Measurements from ENCODE around the gene PCBP3. TPM values are rescaled to one million over a fixed set of nuclear protein-coding genes. Genes with fewer than 3 reads are reported as not detected.

The PCBP3 gene
- total RNA-seq, 2 experiments from 2014 or later: 3.4 to 3.8 TPM

DNA sequence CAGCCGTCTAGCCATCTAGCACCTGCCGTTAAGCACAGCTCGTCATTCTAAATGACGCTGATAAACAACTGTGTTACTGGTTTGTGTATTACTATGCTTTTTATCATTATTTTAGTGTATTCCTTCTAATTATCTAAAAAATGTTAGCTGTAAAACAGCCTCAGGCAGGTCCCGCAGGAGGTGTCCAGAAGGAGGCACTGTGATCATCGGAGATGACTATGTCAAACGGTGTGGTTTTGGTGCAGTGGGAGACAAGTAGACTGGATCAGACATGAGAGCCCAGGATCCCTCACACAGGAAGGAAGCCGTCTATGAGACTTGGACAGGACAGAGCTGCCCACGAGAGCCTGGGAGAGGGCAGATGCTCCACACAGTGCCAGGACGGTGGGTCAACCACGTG lies 282.8 kb downstream of the PCBP3 start:
- H3K27ac Mint-ChIP-seq: no peak overlapping the region
- no peak for ATAC-seq (ENCODE audit: poor library complexity)
- CTCF ChIA-PET: no interaction called here

DNA sequence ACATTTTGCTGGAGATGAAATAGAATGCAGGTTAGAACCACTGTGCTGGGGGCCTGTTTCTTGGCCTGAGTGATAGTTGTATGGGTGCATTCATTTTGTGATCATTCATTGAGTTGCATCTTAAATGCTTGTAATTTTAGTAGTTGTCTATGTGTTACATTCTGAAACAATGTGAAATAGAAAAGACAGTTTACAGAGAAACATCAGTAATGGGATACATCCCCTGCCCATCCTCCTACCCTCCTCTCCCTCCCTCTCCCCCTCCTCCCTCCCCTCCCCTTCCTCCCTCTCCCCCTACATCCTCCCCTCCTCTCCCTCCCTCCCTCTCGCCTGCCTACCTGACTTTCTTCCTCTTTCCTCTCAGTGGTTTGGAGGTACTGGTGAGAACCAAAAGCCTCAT lies 283.5 kb downstream of the PCBP3 start:
- peaks cover 1% of the 10 kb centered on the region for H3K4me1 Mint-ChIP-seq (ENCODE audit: low read depth)
- no peak overlapping the region for H3K4me3 Mint-ChIP-seq
- TF ChIP-seq, protein P1, sequence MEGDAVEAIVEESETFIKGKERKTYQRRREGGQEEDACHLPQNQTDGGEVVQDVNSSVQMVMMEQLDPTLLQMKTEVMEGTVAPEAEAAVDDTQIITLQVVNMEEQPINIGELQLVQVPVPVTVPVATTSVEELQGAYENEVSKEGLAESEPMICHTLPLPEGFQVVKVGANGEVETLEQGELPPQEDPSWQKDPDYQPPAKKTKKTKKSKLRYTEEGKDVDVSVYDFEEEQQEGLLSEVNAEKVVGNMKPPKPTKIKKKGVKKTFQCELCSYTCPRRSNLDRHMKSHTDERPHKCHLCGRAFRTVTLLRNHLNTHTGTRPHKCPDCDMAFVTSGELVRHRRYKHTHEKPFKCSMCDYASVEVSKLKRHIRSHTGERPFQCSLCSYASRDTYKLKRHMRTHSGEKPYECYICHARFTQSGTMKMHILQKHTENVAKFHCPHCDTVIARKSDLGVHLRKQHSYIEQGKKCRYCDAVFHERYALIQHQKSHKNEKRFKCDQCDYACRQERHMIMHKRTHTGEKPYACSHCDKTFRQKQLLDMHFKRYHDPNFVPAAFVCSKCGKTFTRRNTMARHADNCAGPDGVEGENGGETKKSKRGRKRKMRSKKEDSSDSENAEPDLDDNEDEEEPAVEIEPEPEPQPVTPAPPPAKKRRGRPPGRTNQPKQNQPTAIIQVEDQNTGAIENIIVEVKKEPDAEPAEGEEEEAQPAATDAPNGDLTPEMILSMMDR (IDR thresholded peaks at IDR 0.05): no peak
- H3K4me3 ChIP-seq (ENCODE audit: low read length): no peak overlapping the region
- H3K27ac ChIP-seq (ENCODE audit: low read depth in 1 of 2, low read length in 2 of 2): no peak overlapping the region
- intact Hi-C loops (cut with DNase I, micrococcal nuclease): loop anchor here in 1 of 2 experiments (10.0 kb wide), 1 partner anchor 372 kb away; no protein-coding TSS in a partner anchor
- no peaks in the 10 kb centered on the region for H3K27me3 Mint-ChIP-seq
- H3K9me3 ChIP-seq (ENCODE audit: control insufficient read depth in 1 of 2, insufficient read depth in 1 of 2, low read length in 2 of 2): peaks cover 0 to 16% of the 10 kb centered on the region in 2 experiments
- ChIA-PET POLR2A (no interaction called here), CTCF (no interaction called here)
- no peaks in the 10 kb centered on the region for H3K27me3 ChIP-seq (ENCODE audit: control insufficient read depth in 1 of 2, insufficient read depth in 2 of 2, low read length in 2 of 2)
- no peak for ATAC-seq (ENCODE audit: poor library complexity)
- H3K36me3 ChIP-seq (ENCODE audit: insufficient read depth, low read length): no peaks in the 10 kb centered on the region
- no peaks in the 10 kb centered on the region for H3K9me3 Mint-ChIP-seq
- H3K27ac Mint-ChIP-seq: no peak overlapping the region
- H3K36me3 Mint-ChIP-seq (ENCODE audit: low read depth): no peaks in the 10 kb centered on the region
- DNase-seq: no peak
- peaks cover 14% of the 10 kb centered on the region for H3K4me1 ChIP-seq (ENCODE audit: insufficient read depth, low read length)

More for the DNA sequence above, 282.8 kb downstream of the PCBP3 start:
- peaks cover 0 to 16% of the 10 kb centered on the region in 2 experiments for H3K9me3 ChIP-seq (ENCODE audit: control insufficient read depth in 1 of 2, insufficient read depth in 1 of 2, low read length in 2 of 2)
- POLR2A ChIA-PET: no interaction called here
- intact Hi-C loops (cut with DNase I, micrococcal nuclease): loop anchor here in 1 of 2 experiments (10.0 kb wide), 1 partner anchor 371 kb away; no protein-coding TSS in a partner anchor
- Mint-ChIP-seq H3K4me1 (ENCODE audit: low read depth) (peaks cover 4% of the 10 kb centered on the region), H3K36me3 (ENCODE audit: low read depth) (no peaks in the 10 kb centered on the region), H3K9me3 (no peaks in the 10 kb centered on the region), H3K27me3 (no peaks in the 10 kb centered on the region), H3K4me3 (no peak overlapping the region)
- no peaks in the 10 kb centered on the region for H3K36me3 ChIP-seq (ENCODE audit: insufficient read depth, low read length)
- TF ChIP-seq, protein P1 (IDR thresholded peaks at IDR 0.05): no peak
- no peak overlapping the region for H3K27ac ChIP-seq (ENCODE audit: low read depth in 1 of 2, low read length in 2 of 2)
- no peak for DNase-seq
- H3K4me1 ChIP-seq (ENCODE audit: insufficient read depth, low read length): peaks cover 18% of the 10 kb centered on the region
- H3K27me3 ChIP-seq (ENCODE audit: control insufficient read depth in 1 of 2, insufficient read depth in 2 of 2, low read length in 2 of 2): no peaks in the 10 kb centered on the region
- H3K4me3 ChIP-seq (ENCODE audit: low read length): no peak overlapping the region

DNA sequence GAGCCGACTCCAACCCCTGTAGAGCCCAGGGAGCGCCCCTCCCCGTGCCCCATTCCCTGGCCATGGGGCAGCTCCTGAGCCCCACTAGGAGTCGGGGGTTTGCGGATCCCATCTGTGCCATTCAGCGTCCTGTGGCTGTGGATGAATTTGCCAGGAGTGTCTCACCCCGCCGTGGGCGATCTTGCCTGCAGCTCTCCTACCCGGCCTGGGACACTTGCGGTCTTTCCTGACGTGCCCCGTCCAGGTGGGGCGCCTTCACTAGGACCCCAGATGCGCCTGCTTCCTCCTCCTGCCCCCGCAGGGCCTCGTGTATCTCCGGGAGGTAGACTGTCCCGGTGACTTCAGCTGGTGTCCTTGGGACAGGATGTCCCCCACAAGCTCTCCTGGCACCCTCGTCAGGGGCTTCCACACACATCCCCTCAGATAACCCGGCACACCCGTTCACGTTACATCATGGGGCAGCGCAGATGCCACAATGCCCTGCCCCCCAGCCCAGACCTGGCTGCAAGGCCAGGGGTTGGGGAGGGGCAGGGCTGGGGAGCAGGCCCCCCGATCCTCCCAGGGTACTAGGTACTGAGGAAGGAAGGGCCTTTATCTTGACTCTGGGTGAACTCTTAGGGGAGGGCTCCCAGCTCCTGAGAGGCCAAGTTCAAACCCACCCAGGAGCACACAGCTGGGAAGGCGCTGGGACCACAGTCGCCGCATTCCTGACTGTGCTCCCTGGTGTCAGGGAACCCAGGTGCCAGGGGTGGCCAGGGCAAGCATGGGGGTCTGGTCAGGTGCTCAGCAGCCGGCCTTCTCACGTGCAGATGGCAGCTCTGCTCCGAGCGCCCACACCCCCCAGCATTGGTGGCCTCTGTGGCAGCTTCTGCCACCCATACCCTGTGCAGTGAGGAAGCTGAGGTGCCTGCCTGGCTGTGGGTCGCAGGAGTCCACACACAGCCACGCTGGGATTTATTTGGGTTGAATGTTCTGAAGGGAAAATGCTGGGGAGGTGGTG lies 284.6 kb downstream of the PCBP3 start:
- H3K4me3 ChIP-seq (ENCODE audit: low read length): no peak overlapping the region
- TF ChIP-seq, protein P1 (IDR thresholded peaks at IDR 0.05): no peak
- no peaks in the 10 kb centered on the region for H3K27me3 ChIP-seq (ENCODE audit: control insufficient read depth in 1 of 2, insufficient read depth in 2 of 2, low read length in 2 of 2)
- Mint-ChIP-seq H3K4me3 (no peak overlapping the region), H3K36me3 (ENCODE audit: low read depth) (no peaks in the 10 kb centered on the region), H3K27ac (no peak overlapping the region), H3K9me3 (no peaks in the 10 kb centered on the region), H3K4me1 (ENCODE audit: low read depth) (no peaks in the 10 kb centered on the region), H3K27me3 (no peaks in the 10 kb centered on the region)
- ChIA-PET POLR2A (no interaction called here), CTCF (no interaction called here)
- H3K9me3 ChIP-seq (ENCODE audit: control insufficient read depth in 1 of 2, insufficient read depth in 1 of 2, low read length in 2 of 2): peaks cover 0 to 16% of the 10 kb centered on the region in 2 experiments
- intact Hi-C loops (cut with DNase I, micrococcal nuclease): loop anchor here in 1 of 2 experiments (10.0 kb wide), 1 partner anchor 373 kb away; no protein-coding TSS in a partner anchor
- peaks cover 5% of the 10 kb centered on the region for H3K4me1 ChIP-seq (ENCODE audit: insufficient read depth, low read length)
- ATAC-seq (ENCODE audit: poor library complexity) (no peak), DNase-seq (peak in 1 of 14 experiments; percentile 11)
- no peak overlapping the region for H3K27ac ChIP-seq (ENCODE audit: low read depth in 1 of 2, low read length in 2 of 2)
- H3K36me3 ChIP-seq (ENCODE audit: insufficient read depth, low read length): no peaks in the 10 kb centered on the region

Data from CD4-positive, alpha-beta T cell (primary cell).